Nephron (organoid): Measurements from ENCODE around the gene DAND5.

ENCODE experiments used
- H3K27ac Mint-ChIP-seq, 3 experiments: 2 replicates each; pipeline ENCODE4 v1.8.0; 2020; ENCODE audit warnings: mixed read lengths in 3 of 3, mild to moderate bottlenecking in 2 of 3, moderate library complexity in 1 of 3
- H3K27me3 Mint-ChIP-seq: 2 replicates; pipeline ENCODE4 v1.8.0; 2021; ENCODE audit warnings: low read depth, mild to moderate bottlenecking, moderate library complexity, mixed read lengths
- H3K36me3 Mint-ChIP-seq: 2 replicates; pipeline ENCODE4 v1.8.0; 2020; ENCODE audit warnings: low read depth, mixed read lengths
- H3K4me1 Mint-ChIP-seq: 2 replicates; pipeline ENCODE4 v1.8.0; 2020; ENCODE audit warnings: mixed read lengths
- H3K4me3 Mint-ChIP-seq, 3 experiments: 2 replicates each; pipeline ENCODE4 v1.8.0; 2020; ENCODE audit warnings: mild to moderate bottlenecking in 3 of 3, mixed read lengths in 3 of 3, moderate library complexity in 2 of 3
- H3K9me3 Mint-ChIP-seq: 2 replicates; pipeline ENCODE4 v1.8.0; 2020; ENCODE audit warnings: mixed read lengths
- CTCF ChIP-seq, 3 experiments: fragments of 200-600 bp; sonication (generic); IDR thresholded peaks; one replicate each; pipeline ENCODE4 v1.5.0; 2021; ENCODE audit warnings: antibody characterized with exemption in 3 of 3; ENCODE audit not compliant: unreplicated experiment in 3 of 3

Gene DAND5

DNA sequence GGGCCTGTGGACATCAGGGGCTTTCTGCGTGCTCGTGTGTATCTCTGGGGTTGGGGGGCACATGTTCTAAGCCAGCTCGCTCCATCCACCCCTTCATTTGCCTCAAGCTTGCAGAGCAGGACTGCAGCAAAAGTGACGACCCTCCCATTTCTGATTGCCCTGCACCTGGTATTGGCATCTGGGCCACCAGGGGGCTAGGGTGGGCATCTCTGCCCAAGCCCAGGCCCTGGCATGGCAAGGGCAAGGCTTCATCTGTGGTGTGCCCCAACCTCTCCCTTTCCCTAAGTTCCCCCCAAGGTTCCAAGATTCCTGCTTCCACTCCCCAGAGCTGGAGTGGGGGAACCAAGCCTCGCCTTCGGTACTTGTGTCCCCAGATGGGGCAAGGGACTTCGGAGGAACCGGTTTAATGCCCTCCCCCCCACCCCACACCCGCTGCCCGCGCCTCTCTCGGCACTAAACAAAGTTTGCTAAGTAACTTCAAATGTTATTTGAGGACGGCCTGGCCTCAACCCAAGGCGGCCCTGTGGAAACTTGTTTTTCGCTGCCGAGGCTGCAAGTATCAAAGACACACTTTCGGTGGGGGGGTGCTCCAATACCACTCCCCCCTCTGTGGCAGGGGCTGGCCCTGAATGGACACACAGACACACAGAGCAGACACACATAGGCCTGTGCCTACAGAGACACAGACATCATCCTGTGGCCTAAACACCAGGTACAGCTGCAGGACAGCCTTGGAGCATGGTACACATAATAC, 38.1 kb downstream of the DAND5 start:
- Mint-ChIP-seq H3K36me3 (peaks cover 3% of the 10 kb centered on the region), H3K27ac (no peak overlapping the region), H3K4me3 (peak overlapping the region in 1 of 3 experiments; percentile 55), H3K9me3 (no peaks in the 10 kb centered on the region), H3K4me1 (peaks cover 49% of the 10 kb centered on the region), H3K27me3 (peaks cover 92% of the 10 kb centered on the region)
- no peak for TF ChIP-seq CTCF (IDR thresholded peaks at IDR 0.05; ENCODE audit: unreplicated experiment in 3 of 3)

DNA sequence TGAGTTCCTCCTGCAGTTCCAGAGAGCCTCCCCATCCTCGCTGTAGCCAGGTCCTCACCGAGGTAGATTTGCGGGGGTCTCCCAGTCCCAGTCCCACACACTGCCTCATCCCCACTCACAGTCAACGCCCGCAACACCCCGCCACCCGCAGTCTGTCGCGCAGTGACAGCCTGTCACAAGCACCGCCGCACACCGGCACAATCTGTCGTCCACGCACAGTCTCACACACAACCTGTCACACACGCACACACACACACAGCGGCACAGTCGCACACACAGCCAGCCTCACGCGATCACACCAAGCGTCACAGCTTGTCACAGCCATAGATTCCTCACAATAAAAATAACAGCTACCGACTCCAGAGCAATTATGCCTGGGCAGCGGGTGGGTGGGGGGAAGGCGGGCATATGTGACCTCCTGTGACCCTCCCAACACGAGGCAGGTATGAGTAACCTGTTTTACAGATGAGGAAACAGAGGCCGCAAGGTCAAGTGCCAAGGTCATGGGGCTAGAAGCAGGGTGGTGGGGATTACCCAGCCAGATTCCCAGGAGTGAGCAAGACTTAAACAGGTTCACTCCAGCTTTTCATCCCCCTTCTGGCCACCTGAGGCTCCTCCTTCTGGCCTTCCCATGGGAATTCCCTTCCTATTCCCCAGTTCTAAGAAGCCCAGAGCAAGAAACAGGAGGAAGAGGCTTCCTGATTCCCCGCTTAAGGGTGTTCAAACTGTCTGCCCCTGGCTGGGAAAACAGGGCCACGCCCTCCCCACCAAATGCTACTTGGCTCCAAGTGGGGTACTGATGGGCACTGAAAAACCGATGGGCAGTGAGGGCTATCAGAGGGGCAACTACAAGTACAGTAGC, 39.8 kb downstream of the DAND5 start:
- Mint-ChIP-seq H3K4me3 (peak overlapping the region in 2 of 3 experiments; percentile 43 to 50), H3K27ac (no peak overlapping the region), H3K27me3 (peaks cover 95% of the 10 kb centered on the region), H3K4me1 (peaks cover 55% of the 10 kb centered on the region), H3K36me3 (no peaks in the 10 kb centered on the region), H3K9me3 (no peaks in the 10 kb centered on the region)
- TF ChIP-seq CTCF (IDR thresholded peaks at IDR 0.05; ENCODE audit: unreplicated experiment in 3 of 3), result no peak

DNA sequence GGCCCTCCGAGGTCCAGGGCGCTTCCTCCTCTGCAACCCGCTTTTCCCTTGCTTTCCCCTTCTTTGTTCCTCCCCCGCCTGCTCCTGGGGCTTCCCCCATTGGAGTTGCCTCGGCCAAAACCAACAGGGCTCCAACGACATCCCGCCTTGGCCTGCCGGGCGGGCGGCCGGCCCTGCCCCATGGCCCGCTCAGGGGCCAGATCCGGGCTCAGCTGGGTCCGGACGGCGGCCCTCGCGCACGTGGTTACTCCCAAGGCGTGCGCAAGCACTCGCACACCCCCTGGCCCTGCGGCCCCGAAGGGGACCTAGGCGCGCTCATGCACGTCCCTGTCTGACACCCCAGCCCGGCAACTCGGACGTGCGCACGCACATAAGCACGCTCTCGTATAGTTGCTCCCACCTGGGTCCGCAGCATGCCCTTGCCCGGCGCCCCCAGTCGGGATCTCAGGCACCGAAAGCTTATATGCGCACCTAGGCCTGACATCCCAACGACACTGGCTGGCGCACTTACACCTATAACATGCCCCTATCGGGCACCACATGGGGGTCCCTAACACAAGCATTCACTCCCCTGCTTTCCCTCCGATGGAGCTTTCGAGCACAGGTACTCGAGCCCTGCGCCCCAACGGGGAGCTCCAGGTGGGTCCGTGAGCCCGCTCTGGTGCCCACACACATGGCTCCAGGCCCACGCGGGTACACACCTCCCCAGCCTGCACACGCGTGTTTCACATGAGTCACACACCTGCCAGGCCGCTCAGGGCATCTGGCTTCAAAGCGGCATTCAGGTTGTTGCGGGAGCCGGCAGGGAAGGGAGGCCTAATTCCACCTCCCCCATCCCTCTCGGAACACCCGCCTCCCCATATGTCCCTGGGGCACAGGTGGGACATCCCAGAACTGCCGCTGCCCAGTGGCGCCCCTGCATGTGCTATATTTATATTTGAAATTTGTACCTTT, 40.9 kb downstream of the DAND5 start:
- H3K36me3 Mint-ChIP-seq, result no peaks in the 10 kb centered on the region
- H3K27me3 Mint-ChIP-seq, result peaks cover 95% of the 10 kb centered on the region
- peaks cover 59% of the 10 kb centered on the region for H3K4me1 Mint-ChIP-seq
- no peak overlapping the region for H3K27ac Mint-ChIP-seq
- H3K9me3 Mint-ChIP-seq, result no peaks in the 10 kb centered on the region
- TF ChIP-seq CTCF (IDR thresholded peaks at IDR 0.05; ENCODE audit: unreplicated experiment in 3 of 3), result no peak
- H3K4me3 Mint-ChIP-seq, result no peak overlapping the region

DNA sequence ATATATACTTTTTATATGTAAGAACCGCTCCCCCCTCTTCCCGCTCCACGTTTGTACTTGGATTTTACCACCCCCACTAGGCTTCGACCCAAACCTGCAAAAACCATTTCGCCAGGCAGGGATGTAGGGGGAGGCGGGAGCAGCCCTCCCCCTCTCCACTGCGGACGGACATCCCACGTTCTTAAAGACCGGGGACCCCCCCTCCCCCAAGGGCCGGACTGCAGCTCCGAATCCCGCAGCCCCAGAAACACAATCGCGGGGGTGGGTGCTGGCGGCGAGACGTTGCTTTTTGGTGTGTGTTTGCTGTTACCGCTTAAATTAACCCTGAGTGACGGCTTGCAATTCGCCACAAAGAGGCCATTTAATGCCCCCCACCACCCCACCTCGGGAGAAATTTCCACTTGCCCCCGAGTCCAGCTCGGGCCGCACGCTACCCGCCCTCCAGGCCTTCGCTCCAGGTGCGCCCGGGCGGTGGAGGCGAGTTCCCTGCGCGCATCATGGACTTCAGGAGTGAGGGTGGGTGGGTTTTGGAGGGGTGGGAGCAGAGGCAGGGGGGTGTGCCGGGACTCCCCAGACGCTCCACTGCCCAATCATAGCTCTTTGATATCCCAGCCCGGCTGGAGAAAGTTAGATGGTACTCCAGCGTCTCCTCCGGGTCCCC, 41.7 kb downstream of the DAND5 start:
- Mint-ChIP-seq H3K4me3 (peak overlapping the region in 2 of 3 experiments; percentile 58 to 63), H3K36me3 (no peaks in the 10 kb centered on the region), H3K9me3 (no peaks in the 10 kb centered on the region), H3K27me3 (peaks cover 95% of the 10 kb centered on the region), H3K4me1 (peaks cover 67% of the 10 kb centered on the region), H3K27ac (no peak overlapping the region)
- no peak for TF ChIP-seq CTCF (IDR thresholded peaks at IDR 0.05; ENCODE audit: unreplicated experiment in 3 of 3)

- H3K27me3 Mint-ChIP-seq, result peaks cover 99% of the 10 kb centered on the region
- H3K9me3 Mint-ChIP-seq, result no peaks in the 10 kb centered on the region
- no peaks in the 10 kb centered on the region for H3K36me3 Mint-ChIP-seq
- H3K27ac Mint-ChIP-seq, result no peak overlapping the region
- no peak for TF ChIP-seq CTCF (IDR thresholded peaks at IDR 0.05; ENCODE audit: unreplicated experiment in 3 of 3)
- H3K4me1 Mint-ChIP-seq, result peaks cover 74% of the 10 kb centered on the region
- peak overlapping the region in 2 of 3 experiments; percentile 37 to 63 for H3K4me3 Mint-ChIP-seq
Measured at GRCh38 chr19:13011653-13012389, 42.4 kb downstream of the DAND5 start.
